GM23338 (cell line): Measurements from ENCODE around the gene ZNF675. TPM values are rescaled to one million over a fixed set of nuclear protein-coding genes. Genes with fewer than 3 reads are reported as not detected.
"Not testable (repeated sequence)": the region's sequence is repeated elsewhere in the genome, so short reads cannot be mapped to it uniquely, and the experiment has no call there.

Source experiments
- ATAC-seq: fragments of 200-7000 bp; cut with Tn5 transposase; 3 replicates; pipeline ENCODE4 v1.9.1; 2020
- DNase-seq: peaks from one replicate; pipeline ENCODE4 v3.0.0-alpha.2; 2015; ENCODE audit warnings: low spot score
- H2AFZ ChIP-seq: fragments of 200-600 bp; sonication (generic); 2 replicates; pipeline ENCODE4 v1.8.0; 2016; ENCODE audit warnings: antibody characterized with exemption, mild to moderate bottlenecking, moderate library complexity
- H3F3A ChIP-seq: fragments of 200-600 bp; sonication (generic); replicated peaks from 2 replicates; pipeline ENCODE4 v1.8.0; 2017; ENCODE audit warnings: antibody characterized with exemption, mixed run types, low read depth
- H3K27ac ChIP-seq: fragments of 200-600 bp; sonication (generic); 2 replicates; pipeline ENCODE4 v1.6.1; 2016; ENCODE audit warnings: low read depth
- H3K27me3 ChIP-seq: fragments of 200-600 bp; sonication (generic); 2 replicates; pipeline ENCODE4 v1.8.0; 2016; ENCODE audit warnings: mild to moderate bottlenecking, mixed run types, moderate library complexity; ENCODE audit not compliant: insufficient read depth
- H3K36me3 ChIP-seq: fragments of 200-600 bp; sonication (generic); 2 replicates; pipeline ENCODE4 v1.8.0; 2016; ENCODE audit warnings: mild to moderate bottlenecking; ENCODE audit not compliant: insufficient read depth
- H3K4me1 ChIP-seq: fragments of 200-600 bp; sonication (generic); 2 replicates; pipeline ENCODE4 v1.8.0; 2016; ENCODE audit warnings: mild to moderate bottlenecking, moderate library complexity; ENCODE audit not compliant: insufficient read depth
- H3K4me2 ChIP-seq: fragments of 200-600 bp; sonication (generic); 2 replicates; pipeline ENCODE4 v1.7.1; 2017; ENCODE audit warnings: mixed run types
- H3K4me3 ChIP-seq: fragments of 200-600 bp; sonication (generic); 2 replicates; pipeline ENCODE4 v1.6.1; 2016; ENCODE audit warnings: mixed run types
- H3K79me2 ChIP-seq: fragments of 200-600 bp; sonication (generic); replicated peaks from 2 replicates; pipeline ENCODE4 v1.8.0; 2017; ENCODE audit warnings: mild to moderate bottlenecking; ENCODE audit not compliant: insufficient read depth
- H3K9me2 ChIP-seq: fragments of 200-600 bp; sonication (generic); 2 replicates; pipeline ENCODE4 v1.8.0; 2017; ENCODE audit not compliant: insufficient read depth
- H4K20me1 ChIP-seq: fragments of 200-600 bp; sonication (generic); replicated peaks from 2 replicates; pipeline ENCODE4 v1.8.0; 2017; ENCODE audit warnings: mild to moderate bottlenecking; ENCODE audit not compliant: insufficient read depth
- H3K27ac Mint-ChIP-seq: 2 replicates; pipeline ENCODE4 v1.8.0; 2020; ENCODE audit warnings: inconsistent platforms, mild to moderate bottlenecking, moderate library complexity, mixed read lengths
- H3K27me3 Mint-ChIP-seq: 3 replicates; pipeline ENCODE4 v1.8.0; 2022; ENCODE audit warnings: low read depth, mild to moderate bottlenecking, moderate library complexity, mixed read lengths, inconsistent platforms; ENCODE audit not compliant: insufficient read depth, poor library complexity
- H3K36me3 Mint-ChIP-seq: 3 replicates; pipeline ENCODE4 v1.8.0; 2021; ENCODE audit warnings: low read depth, mild to moderate bottlenecking, inconsistent platforms, moderate library complexity, mixed read lengths
- H3K4me1 Mint-ChIP-seq: 3 replicates; pipeline ENCODE4 v1.8.0; 2020; ENCODE audit warnings: mild to moderate bottlenecking, inconsistent platforms, mixed read lengths
- H3K4me3 Mint-ChIP-seq: 3 replicates; pipeline ENCODE4 v1.8.0; 2021; ENCODE audit warnings: moderate library complexity, mild to moderate bottlenecking, inconsistent platforms, mixed read lengths
- H3K9me3 Mint-ChIP-seq: 3 replicates; pipeline ENCODE4 v1.8.0; 2020; ENCODE audit warnings: moderate library complexity, mild to moderate bottlenecking, inconsistent platforms, mixed read lengths
- CTCF ChIP-seq, 2 experiments: fragments of 200-600 bp in 1 of 2; sonication (generic) in 1 of 2; conservative IDR thresholded peaks; 2 replicates each; pipeline versions ENCODE4 v1.5.1 to v1.6.1; 2016 to 2017; ENCODE audit warnings: antibody characterized with exemption in 2 of 2, low read depth in 2 of 2, mild to moderate bottlenecking in 2 of 2, moderate library complexity in 1 of 2
- ETS1 ChIP-seq: IDR thresholded peaks from 2 replicates; pipeline ENCODE4 v1.6.1; 2016; ENCODE audit warnings: antibody characterized with exemption
- EZH2phosphoT487 ChIP-seq: fragments of 200-600 bp; sonication (generic); IDR thresholded peaks from one replicate; pipeline ENCODE4 v1.8.1; 2018; ENCODE audit warnings: antibody characterized with exemption; ENCODE audit not compliant: unreplicated experiment
- ZNF114 ChIP-seq: fragments of 250-450 bp; sonication (Bioruptor Pico); IDR thresholded peaks from 2 replicates; pipeline ENCODE4 v1.5.0; 2020; ENCODE audit warnings: mild to moderate bottlenecking, moderate library complexity
- ZNF331 ChIP-seq: fragments of 250-450 bp; sonication (Bioruptor Pico); IDR thresholded peaks from 2 replicates; pipeline ENCODE4 v1.5.0; 2020; ENCODE audit warnings: low read depth, mild to moderate bottlenecking, moderate library complexity
- ZNF462 ChIP-seq: fragments of 250-450 bp; sonication (Bioruptor Pico); IDR thresholded peaks from 2 replicates; pipeline ENCODE4 v1.5.0; 2020; ENCODE audit warnings: mild to moderate bottlenecking, moderate library complexity
- polyA plus RNA-seq: library from polyadenylated mRNA; unstranded; fragments of >200 nt; fragmentation: Nextera tagmentation; extraction: Ambion mirVana; gene quantifications from 2 replicates; pipeline ENCODE4 v1.2.1, GENCODE V29; 2016
- total RNA-seq: library from RNA; depleted of rRNA; stranded (reverse); fragments of >200 nt; shearing (Covaris generic); gene quantifications from 2 replicates; pipeline ENCODE4 v1.2.3, GENCODE V29; 2014

The ZNF675 gene
- total and polyA plus RNA-seq, 2 experiments from 2014 or later = 20.2 to 37.8 TPM

- no peak for TF ChIP-seq ZNF114
Measured at GRCh38 chr19:23699521-23699860, 12.5 kb upstream of the ZNF675 start (continued).

GRCh38 chr19:23698711-23699520, 11.9 kb upstream of the ZNF675 start:
- no peaks in the 10 kb centered on the region for H4K20me1 ChIP-seq
- Mint-ChIP-seq H3K27me3 (peaks cover 4% of the 10 kb centered on the region), H3K4me1 (peaks cover 18% of the 10 kb centered on the region), H3K9me3 (no peaks in the 10 kb centered on the region; the same call in 2 of the 3 replicates), H3K36me3 (no peaks in the 10 kb centered on the region; the same call in 2 of the 3 replicates), H3K27ac (no peak overlapping the region), H3K4me3 (no peak overlapping the region)
- H3K4me1 ChIP-seq = peaks cover 14% of the 10 kb centered on the region; the same call in 1 of the 2 replicates
- no peaks in the 10 kb centered on the region for H3F3A ChIP-seq
- H3K36me3 ChIP-seq = no peaks in the 10 kb centered on the region
- DNase-seq = peak; percentile 27
- no peaks in the 10 kb centered on the region for H3K9me2 ChIP-seq
- no peak overlapping the region for H3K4me3 ChIP-seq
- peak overlapping the region; percentile 97 for H2AFZ ChIP-seq
- H3K79me2 ChIP-seq = no peaks in the 10 kb centered on the region
- peak overlapping the region; percentile 55 for H3K4me2 ChIP-seq
- no peak for TF ChIP-seq ZNF331 (CRISPR knock-in tag)
- no peak for TF ChIP-seq EZH2phosphoT487
- TF ChIP-seq ETS1 = no peak
- no peak for TF ChIP-seq ZNF462 (CRISPR knock-in tag)
- TF ChIP-seq CTCF (conservative IDR thresholded peaks at IDR 0.05; ENCODE audit: low read depth in 2 of 2) = no peak; a peak in 1 of 4 replicates
- TF ChIP-seq ZNF114 = no peak
- ATAC-seq = peak; percentile 87
- no peak overlapping the region for H3K27ac ChIP-seq
- H3K27me3 ChIP-seq = no peaks in the 10 kb centered on the region

- not testable (repeated sequence) for H3K4me2 ChIP-seq, H3K27me3 ChIP-seq, H3K4me1 Mint-ChIP-seq, H2AFZ ChIP-seq, H3K27me3 Mint-ChIP-seq, H3K4me1 ChIP-seq, H3K36me3 ChIP-seq, H3K27ac ChIP-seq, H3K4me3 ChIP-seq, H3K79me2 ChIP-seq, H3K9me3 Mint-ChIP-seq, H3K4me3 Mint-ChIP-seq, H3F3A ChIP-seq, H3K27ac Mint-ChIP-seq, H3K36me3 Mint-ChIP-seq, ATAC-seq, H4K20me1 ChIP-seq, H3K9me2 ChIP-seq
- peak; percentile 13 for DNase-seq
Measured at GRCh38 chr19:23692937-23693336, 5.9 kb upstream of the ZNF675 start.
